Superior temporal gyrus (tissue), 1 donor: Measurements from ENCODE around the gene ANAPC16.
"Not testable (repeated sequence)": the region's sequence is repeated elsewhere in the genome, so short reads cannot be mapped to it uniquely, and the experiment has no call there.

ENCODE experiments used
- DNase-seq: peaks from one replicate; pipeline ENCODE4 v3.0.0-alpha.2; 2016; ENCODE audit errors: extremely low spot score

ANAPC16 gene

GRCh38 chr10:72211832-72212231, 4.0 kb upstream of the ANAPC16 start:
- DNase-seq = not testable (repeated sequence)

GRCh38 chr10:72218325-72218724, 2.5 kb downstream of the ANAPC16 start:
- no peak for DNase-seq

DNA sequence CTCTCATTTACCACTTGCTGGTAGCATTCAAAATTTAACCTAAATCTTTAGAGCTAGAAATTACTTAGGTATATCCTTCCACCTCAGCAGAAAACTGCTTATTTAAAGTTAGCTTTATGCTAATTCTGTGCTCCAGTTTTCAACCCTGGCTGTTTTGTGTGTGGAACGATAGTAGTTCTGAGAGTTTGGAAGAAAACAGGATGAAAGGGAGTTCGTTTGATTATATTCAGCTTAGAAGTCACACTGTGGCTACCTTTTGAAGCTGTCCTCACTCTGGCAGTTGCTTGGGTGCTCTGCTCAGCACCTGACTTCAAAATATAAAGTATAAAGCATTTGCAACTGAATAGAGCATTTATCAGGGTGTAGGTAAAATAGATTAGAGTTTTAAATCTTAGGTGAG, 2.9 kb downstream of the ANAPC16 start:
- no peak for DNase-seq

DNA sequence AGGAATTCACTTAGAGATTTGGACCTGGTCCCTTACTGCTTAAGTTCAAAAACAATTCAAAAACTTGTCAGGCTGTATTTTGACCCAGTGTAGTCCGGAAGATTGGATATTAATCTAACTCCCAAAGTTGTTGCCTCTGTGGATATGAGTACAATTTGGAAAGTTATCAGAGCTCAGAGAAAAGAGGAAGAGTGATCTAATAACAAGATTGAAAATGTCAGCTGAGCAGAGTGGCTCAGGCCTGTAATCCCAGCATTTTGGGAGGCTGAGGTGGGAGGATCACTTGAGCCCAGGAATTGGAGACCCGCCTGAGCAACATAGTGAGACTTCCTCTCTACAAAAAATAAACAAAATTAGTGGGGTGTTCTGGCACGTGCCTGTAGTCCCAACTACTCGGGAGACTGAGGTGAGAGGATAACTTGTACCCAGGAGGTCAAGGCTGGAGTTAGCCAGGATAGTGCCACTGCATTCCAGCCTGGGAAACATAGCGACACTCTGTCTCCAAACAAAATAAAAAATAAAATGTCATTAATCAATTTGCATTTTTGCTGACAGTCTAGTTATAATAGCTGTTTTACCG, 3.5 kb downstream of the ANAPC16 start:
- DNase-seq = no peak

GRCh38 chr10:72220637-72221036, 4.8 kb downstream of the ANAPC16 start:
- no peak for DNase-seq

DNA sequence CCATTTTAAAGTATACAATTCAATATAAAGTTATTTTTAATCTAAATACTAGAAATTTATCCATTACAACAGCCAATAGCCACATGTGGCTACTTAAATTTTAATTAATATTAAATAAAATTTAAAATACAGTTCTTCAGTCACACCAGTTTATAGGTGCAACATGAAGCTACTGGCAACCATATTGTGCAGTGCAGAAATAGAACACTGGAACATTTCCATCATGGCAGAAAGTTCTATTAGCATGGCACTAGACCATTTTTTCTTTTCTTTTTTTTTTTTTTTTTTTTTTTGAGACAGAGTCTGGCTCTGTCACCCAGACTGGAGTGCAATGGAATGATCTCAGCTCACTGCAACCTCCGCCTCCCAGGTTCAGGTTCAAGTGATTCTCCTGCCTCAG, 5.5 kb downstream of the ANAPC16 start:
- DNase-seq = no peak

DNA sequence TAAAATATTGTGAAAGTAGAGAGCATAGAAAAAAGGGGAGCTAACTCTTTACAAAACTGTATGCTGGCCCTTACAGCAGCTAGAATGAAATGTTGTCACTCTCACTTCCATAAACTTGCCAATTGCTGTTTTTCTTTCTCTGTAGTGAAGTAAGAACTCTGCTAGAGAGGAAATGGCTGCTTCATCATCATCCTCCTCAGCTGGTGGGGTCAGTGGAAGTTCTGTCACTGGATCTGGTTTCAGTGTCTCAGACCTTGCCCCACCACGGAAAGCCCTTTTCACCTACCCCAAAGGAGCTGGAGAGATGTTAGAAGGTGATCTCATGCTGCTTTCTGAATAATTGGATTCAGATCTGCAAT, 7.9 kb downstream of the ANAPC16 start:
- DNase-seq = no peak

GRCh38 chr10:72224191-72224590, 8.4 kb downstream of the ANAPC16 start:
- not testable (repeated sequence) for DNase-seq

- DNase-seq = no peak
Observed at GRCh38 chr10:72226418-72227027, 10.7 kb downstream of the ANAPC16 start.

DNA sequence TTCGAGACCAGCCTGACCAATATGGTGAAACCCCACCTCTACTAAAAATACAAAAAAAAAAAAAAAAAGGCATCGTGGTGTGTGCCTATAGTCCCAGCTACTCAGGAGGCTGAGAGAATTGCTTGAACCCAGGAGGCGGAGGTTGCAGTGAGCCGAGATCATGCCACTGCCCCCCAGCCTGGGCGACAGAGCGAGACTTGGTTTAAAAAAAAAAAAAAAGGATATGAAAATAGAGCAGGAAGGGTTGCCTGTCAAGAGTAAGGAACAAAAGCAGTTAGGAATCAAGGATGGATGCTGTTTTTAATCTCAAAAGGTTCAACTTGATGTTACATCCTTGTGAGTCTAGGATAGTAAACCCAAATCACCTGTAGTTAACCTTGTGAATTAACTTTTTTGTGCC, 12.0 kb downstream of the ANAPC16 start:
- DNase-seq = no peak

GRCh38 chr10:72228318-72228751, 12.5 kb downstream of the ANAPC16 start:
- no peak for DNase-seq

DNA sequence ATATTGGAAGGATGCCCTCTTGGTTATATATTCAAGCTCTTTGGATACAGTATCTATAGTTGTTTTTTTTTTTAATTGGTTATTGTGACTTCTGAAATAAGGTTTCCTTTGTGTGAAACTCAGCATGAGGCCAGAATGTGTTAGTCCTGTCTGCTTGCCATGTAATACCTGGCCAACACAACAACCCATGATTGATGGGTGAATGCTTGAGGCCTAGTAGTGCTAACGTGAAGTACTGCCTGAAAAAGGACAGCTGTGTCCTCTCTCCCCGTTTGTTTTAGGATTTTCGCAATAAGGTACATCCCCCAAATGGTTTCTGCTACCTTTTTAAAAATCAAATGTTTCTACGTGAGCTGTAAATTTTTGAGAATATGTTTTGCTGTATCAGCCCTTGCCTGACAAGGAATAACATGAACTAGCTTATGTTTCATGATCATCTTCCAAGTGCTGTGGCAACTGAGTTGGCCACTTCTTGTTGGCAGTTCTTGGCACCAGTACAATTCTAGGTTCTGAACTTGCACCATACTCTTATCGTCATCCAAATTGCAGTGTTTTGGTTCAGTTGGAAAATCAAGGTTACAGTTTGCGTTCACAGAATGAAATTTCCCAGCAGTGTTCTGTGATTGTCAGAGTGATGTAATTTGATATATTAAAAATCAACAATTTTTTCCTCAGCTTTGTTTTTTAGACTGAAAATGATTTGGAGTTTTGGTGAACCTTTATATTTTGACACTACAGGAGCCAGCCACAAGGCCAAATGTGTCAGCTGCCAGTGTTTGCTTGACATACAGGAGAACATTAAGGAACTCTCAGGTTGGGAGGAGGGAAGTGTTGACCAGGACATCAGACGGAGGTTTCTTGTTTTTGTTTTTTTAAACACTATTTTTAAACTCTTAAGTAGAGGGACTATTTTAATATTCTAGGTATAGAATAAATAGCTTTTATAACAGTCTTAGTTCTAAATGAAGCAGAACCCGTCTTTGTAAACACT, 13.7 kb downstream of the ANAPC16 start:
- DNase-seq = no peak

DNA sequence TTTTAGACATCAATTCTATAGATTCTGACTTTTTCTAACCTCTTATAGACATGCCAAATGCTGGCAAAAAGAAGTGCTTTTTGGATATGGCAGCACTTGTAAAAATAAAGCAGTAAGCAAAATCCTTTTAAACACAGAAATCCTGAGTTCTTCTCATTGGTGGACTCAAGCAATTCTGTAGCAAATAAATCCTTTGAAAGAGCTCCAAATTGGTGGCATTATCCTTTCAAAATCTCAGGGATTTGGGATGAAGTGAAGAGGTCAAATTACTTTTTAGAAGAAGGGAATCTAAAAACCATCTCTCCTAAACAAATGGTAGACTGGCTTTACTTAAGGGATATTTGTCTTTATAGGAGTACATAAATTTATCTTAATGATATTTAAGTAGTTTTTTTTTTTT, 17.8 kb downstream of the ANAPC16 start:
- DNase-seq = no peak

GRCh38 chr10:72234560-72235095, 18.8 kb downstream of the ANAPC16 start:
- DNase-seq = no peak

GRCh38 chr10:72235544-72236279, 19.9 kb downstream of the ANAPC16 start:
- DNase-seq = no peak

- no peak for DNase-seq
Observed at GRCh38 chr10:72238392-72239175, 22.8 kb downstream of the ANAPC16 start.

- no peak for DNase-seq
Observed at GRCh38 chr10:72239409-72239808, 23.6 kb downstream of the ANAPC16 start.

GRCh38 chr10:72240371-72240770, 24.6 kb downstream of the ANAPC16 start:
- DNase-seq = no peak

DNA sequence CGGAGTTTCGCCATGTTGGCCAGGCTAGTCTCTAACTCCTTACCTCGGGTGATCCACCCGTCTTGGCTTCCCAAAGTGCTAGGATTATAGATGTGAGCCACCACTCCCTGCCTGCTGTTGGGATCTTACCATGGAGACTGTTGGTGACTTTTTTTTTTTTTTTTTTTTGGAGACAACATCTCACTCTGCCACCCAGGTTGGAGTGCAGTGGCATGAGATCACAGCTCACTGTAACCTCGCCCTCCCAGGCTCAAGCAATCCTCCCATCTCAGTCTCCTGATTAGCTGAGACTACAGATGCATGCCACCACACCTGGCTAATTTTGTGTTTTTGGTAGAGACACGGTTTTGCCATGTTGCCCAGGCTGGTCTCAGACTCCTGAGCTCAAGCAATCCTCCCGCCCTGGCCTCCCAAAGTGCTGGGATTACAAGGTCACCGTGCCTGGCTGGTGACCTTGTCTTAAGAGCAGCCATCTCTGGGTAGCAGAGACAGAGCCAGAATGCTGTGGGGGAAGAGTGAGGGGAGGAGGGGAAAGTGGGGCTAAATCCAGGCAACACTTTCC, 26.0 kb downstream of the ANAPC16 start:
- no peak for DNase-seq

- peak; percentile 26 for DNase-seq
Observed at GRCh38 chr10:72242675-72243074, 26.9 kb downstream of the ANAPC16 start.
